ENCODE data around the gene ICAM4.

ICAM4 gene

GRCh38 chr19:10317045-10317856 is 30.5 kb downstream of the ICAM4 start:
- Histone ChIP-seq H3K9me3 (ENCODE audit: control extremely low read depth in 1 of 5, control insufficient read depth in 4 of 5, insufficient read depth in 2 of 5, low read depth in 1 of 5, low read length in 4 of 5) (no peaks in the 10 kb centered on the region), H3K36me3 (ENCODE audit: control insufficient read depth in 4 of 4, insufficient read depth in 4 of 4, low read length in 3 of 4) (peaks cover 16 to 60% (median 39%) of the 10 kb centered on the region in 4 experiments), H3K4me3 (ENCODE audit: control insufficient read depth in 1 of 7, extremely low read depth in 1 of 7, insufficient read depth in 4 of 7, low read depth in 2 of 7, low read length in 6 of 7) (no peak overlapping the region), H3K4me1 (ENCODE audit: control extremely low read depth in 1 of 4, control insufficient read depth in 4 of 4, insufficient read depth in 4 of 4, low read length in 3 of 4) (peaks cover 0 to 14% (median 8%) of the 10 kb centered on the region in 4 experiments), H3K27ac (ENCODE audit: insufficient read depth in 1 of 2, low read depth in 1 of 2, low read length in 2 of 2, poor library complexity in 1 of 2, severe bottlenecking in 2 of 2) (no peak overlapping the region), H3K27me3 (replicated peaks in 2 of 5; ENCODE audit: control insufficient read depth in 4 of 5, insufficient read depth in 5 of 5, low read length in 4 of 5) (no peaks in the 10 kb centered on the region)
- CTCF ChIA-PET, result interaction anchor here (0.6 to 1.4 kb wide), 3 partner anchors 8 to 12 kb away, joined by 3 to 5 read pairs (median 4); no protein-coding TSS in a partner anchor
- DNase-seq, result no peak
- POLR2A ChIA-PET, result interaction anchor here (0.6 kb wide), 1 partner anchor 40 kb away, joined by 4 read pairs; no protein-coding TSS in a partner anchor
- WGBS (ENCODE audit: insufficient coverage), result 95% methylated on average over 24 of the region's 29 CpGs

GRCh38 chr19:10317857-10318462 is 31.2 kb downstream of the ICAM4 start:
- peaks cover 20 to 67% (median 45%) of the 10 kb centered on the region in 4 experiments for H3K36me3 ChIP-seq (ENCODE audit: control insufficient read depth in 4 of 4, insufficient read depth in 4 of 4, low read length in 3 of 4)
- WGBS (ENCODE audit: insufficient coverage), result 92% methylated on average over 3 of the region's 15 CpGs
- H3K4me1 ChIP-seq (ENCODE audit: control extremely low read depth in 1 of 4, control insufficient read depth in 4 of 4, insufficient read depth in 4 of 4, low read length in 3 of 4), result peaks cover 0 to 14% (median 8%) of the 10 kb centered on the region in 4 experiments
- no peak overlapping the region for H3K4me3 ChIP-seq (ENCODE audit: control insufficient read depth in 1 of 7, extremely low read depth in 1 of 7, insufficient read depth in 4 of 7, low read depth in 2 of 7, low read length in 6 of 7)
- no peak for DNase-seq
- H3K27ac ChIP-seq (ENCODE audit: insufficient read depth in 1 of 2, low read depth in 1 of 2, low read length in 2 of 2, poor library complexity in 1 of 2, severe bottlenecking in 2 of 2), result no peak overlapping the region
- no peaks in the 10 kb centered on the region for H3K9me3 ChIP-seq (ENCODE audit: control extremely low read depth in 1 of 5, control insufficient read depth in 4 of 5, insufficient read depth in 2 of 5, low read depth in 1 of 5, low read length in 4 of 5)
- H3K27me3 ChIP-seq (replicated peaks in 2 of 5; ENCODE audit: control insufficient read depth in 4 of 5, insufficient read depth in 5 of 5, low read length in 4 of 5), result no peaks in the 10 kb centered on the region
- ChIA-PET POLR2A (interaction anchor here (0.6 kb wide), 1 partner anchor 41 kb away, joined by 4 read pairs; no protein-coding TSS in a partner anchor), CTCF (interaction anchor here (0.9 to 1.4 kb wide), 2 partner anchors 11 to 48 kb away, joined by 5 read pairs; no protein-coding TSS in a partner anchor)

- DNase-seq, result no peak
- Histone ChIP-seq H3K9me3 (ENCODE audit: control extremely low read depth in 1 of 5, control insufficient read depth in 4 of 5, insufficient read depth in 2 of 5, low read depth in 1 of 5, low read length in 4 of 5) (no peaks in the 10 kb centered on the region), H3K36me3 (ENCODE audit: control insufficient read depth in 4 of 4, insufficient read depth in 4 of 4, low read length in 3 of 4) (peaks cover 24 to 76% (median 52%) of the 10 kb centered on the region in 4 experiments), H3K4me3 (ENCODE audit: control insufficient read depth in 1 of 7, extremely low read depth in 1 of 7, insufficient read depth in 4 of 7, low read depth in 2 of 7, low read length in 6 of 7) (no peak overlapping the region), H3K27ac (ENCODE audit: insufficient read depth in 1 of 2, low read depth in 1 of 2, low read length in 2 of 2, poor library complexity in 1 of 2, severe bottlenecking in 2 of 2) (no peak overlapping the region), H3K4me1 (ENCODE audit: control extremely low read depth in 1 of 4, control insufficient read depth in 4 of 4, insufficient read depth in 4 of 4, low read length in 3 of 4) (peaks cover 0 to 14% (median 8%) of the 10 kb centered on the region in 4 experiments), H3K27me3 (replicated peaks in 2 of 5; ENCODE audit: control insufficient read depth in 4 of 5, insufficient read depth in 5 of 5, low read length in 4 of 5) (no peaks in the 10 kb centered on the region)
- POLR2A ChIA-PET, result no interaction called here
- 95% methylated on average over 11 of the region's 13 CpGs for WGBS (ENCODE audit: insufficient coverage)
- CTCF ChIA-PET, result interaction anchor here (0.9 to 1.5 kb wide), 6 partner anchors 9 to 49 kb away, joined by 3 to 6 read pairs (median 5); no protein-coding TSS in a partner anchor
Measured at GRCh38 chr19:10318807-10319682, 32.3 kb downstream of the ICAM4 start.

- 98% methylated on average over 17 of the region's 32 CpGs for WGBS (ENCODE audit: insufficient coverage)
- Histone ChIP-seq H3K9me3 (ENCODE audit: control extremely low read depth in 1 of 5, control insufficient read depth in 4 of 5, insufficient read depth in 2 of 5, low read depth in 1 of 5, low read length in 4 of 5) (no peaks in the 10 kb centered on the region), H3K27ac (ENCODE audit: insufficient read depth in 1 of 2, low read depth in 1 of 2, low read length in 2 of 2, poor library complexity in 1 of 2, severe bottlenecking in 2 of 2) (no peak overlapping the region), H3K4me1 (ENCODE audit: control extremely low read depth in 1 of 4, control insufficient read depth in 4 of 4, insufficient read depth in 4 of 4, low read length in 3 of 4) (peaks cover 0 to 3% (median 0%) of the 10 kb centered on the region in 4 experiments), H3K36me3 (ENCODE audit: control insufficient read depth in 4 of 4, insufficient read depth in 4 of 4, low read length in 3 of 4) (peaks cover 27 to 87% (median 63%) of the 10 kb centered on the region in 4 experiments), H3K27me3 (replicated peaks in 2 of 5; ENCODE audit: control insufficient read depth in 4 of 5, insufficient read depth in 5 of 5, low read length in 4 of 5) (no peaks in the 10 kb centered on the region), H3K4me3 (ENCODE audit: control insufficient read depth in 1 of 7, extremely low read depth in 1 of 7, insufficient read depth in 4 of 7, low read depth in 2 of 7, low read length in 6 of 7) (no peak overlapping the region)
- DNase-seq, result no peak
- ChIA-PET POLR2A (interaction anchor here (0.6 to 1.4 kb wide), 2 partner anchors 13 to 54 kb away, joined by 3 read pairs; partner anchors contain the start of gene RAVER1), CTCF (interaction anchor here (0.7 to 1.5 kb wide), 4 partner anchors 10 to 60 kb away, joined by 3 to 4 read pairs (median 3); partner anchors contain the start of gene ICAM1)
Measured at GRCh38 chr19:10320602-10321416, 34.1 kb downstream of the ICAM4 start.

- no peak for DNase-seq
- Histone ChIP-seq H3K36me3 (ENCODE audit: control insufficient read depth in 4 of 4, insufficient read depth in 4 of 4, low read length in 3 of 4) (peaks cover 27 to 90% (median 62%) of the 10 kb centered on the region in 4 experiments), H3K27ac (ENCODE audit: insufficient read depth in 1 of 2, low read depth in 1 of 2, low read length in 2 of 2, poor library complexity in 1 of 2, severe bottlenecking in 2 of 2) (no peak overlapping the region), H3K4me1 (ENCODE audit: control extremely low read depth in 1 of 4, control insufficient read depth in 4 of 4, insufficient read depth in 4 of 4, low read length in 3 of 4) (no peaks in the 10 kb centered on the region), H3K27me3 (replicated peaks in 2 of 5; ENCODE audit: control insufficient read depth in 4 of 5, insufficient read depth in 5 of 5, low read length in 4 of 5) (no peaks in the 10 kb centered on the region), H3K4me3 (ENCODE audit: control insufficient read depth in 1 of 7, extremely low read depth in 1 of 7, insufficient read depth in 4 of 7, low read depth in 2 of 7, low read length in 6 of 7) (no peak overlapping the region), H3K9me3 (ENCODE audit: control extremely low read depth in 1 of 5, control insufficient read depth in 4 of 5, insufficient read depth in 2 of 5, low read depth in 1 of 5, low read length in 4 of 5) (no peaks in the 10 kb centered on the region)
- WGBS (ENCODE audit: insufficient coverage), result 91% methylated on average over 11 of the region's 11 CpGs
- ChIA-PET CTCF (interaction anchor here (0.7 to 1.5 kb wide), 4 partner anchors 11 to 61 kb away, joined by 3 to 4 read pairs (median 3); partner anchors contain the start of gene ICAM1), POLR2A (interaction anchor here (0.6 to 1.4 kb wide), 2 partner anchors 12 to 53 kb away, joined by 3 read pairs; partner anchors contain the start of gene RAVER1)
Measured at GRCh38 chr19:10321417-10321797, 34.7 kb downstream of the ICAM4 start.
